Activated CD4-positive, alpha-beta T cell treated with anti-CD3 and anti-CD28 coated beads, Interleukin-2, Interleukin-6, amounts not matched to agents 100 ng/mL and 50 ng/mL, durations not matched to agents 16 hours and 8 hours (primary cell): ENCODE measurements around the gene PLXNA4.

ENCODE experiments used
- DNase-seq: peaks from one replicate; pipeline ENCODE4 v3.0.0-alpha.2; 2020

Gene PLXNA4

DNA sequence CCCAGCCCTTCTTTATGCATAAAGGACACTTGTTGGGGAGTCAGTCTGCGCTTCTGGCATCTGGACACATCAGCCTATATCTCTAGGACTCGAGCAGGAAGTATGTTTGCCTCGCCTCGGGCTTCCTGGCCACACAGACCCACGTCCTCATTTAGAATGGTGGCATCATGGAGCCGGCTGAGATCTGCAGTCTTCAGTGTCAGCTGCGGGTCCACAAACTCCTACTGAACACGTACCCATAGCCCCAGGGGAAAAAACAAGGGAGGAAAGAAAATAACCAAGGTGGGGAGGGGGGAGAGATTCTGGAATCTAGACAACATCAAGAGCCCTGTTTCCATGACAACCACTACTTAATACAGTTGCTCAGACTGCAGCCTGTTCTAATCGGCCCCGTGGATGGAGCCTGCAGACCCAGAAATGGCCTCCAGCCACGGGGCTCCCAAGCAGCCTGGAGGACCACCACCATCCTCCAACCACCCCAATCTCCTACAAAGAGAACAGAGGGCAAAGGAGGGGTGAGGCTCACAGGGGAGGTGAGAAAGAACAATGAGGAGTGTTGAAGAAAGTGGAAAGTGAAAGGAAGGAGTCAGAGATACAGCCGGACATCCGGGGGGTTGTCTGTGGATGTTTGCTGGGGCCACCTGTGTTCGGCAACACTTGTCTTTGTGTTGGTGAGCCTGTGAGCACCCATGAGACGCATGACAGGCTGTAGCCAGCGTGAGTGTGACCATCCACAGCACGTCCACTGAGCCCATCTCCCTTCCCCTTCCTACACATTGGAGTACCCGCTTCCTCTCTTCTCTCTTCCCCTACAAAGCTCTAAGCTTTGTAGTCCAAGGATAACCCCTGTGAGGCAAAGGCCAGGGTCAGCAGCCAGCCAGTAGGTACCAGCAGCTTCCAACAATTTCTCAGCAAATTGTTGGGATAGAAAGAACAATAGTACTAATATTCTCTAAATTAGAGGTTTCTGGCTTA is 141.0 kb downstream of the PLXNA4 start:
- no peak for DNase-seq

DNA sequence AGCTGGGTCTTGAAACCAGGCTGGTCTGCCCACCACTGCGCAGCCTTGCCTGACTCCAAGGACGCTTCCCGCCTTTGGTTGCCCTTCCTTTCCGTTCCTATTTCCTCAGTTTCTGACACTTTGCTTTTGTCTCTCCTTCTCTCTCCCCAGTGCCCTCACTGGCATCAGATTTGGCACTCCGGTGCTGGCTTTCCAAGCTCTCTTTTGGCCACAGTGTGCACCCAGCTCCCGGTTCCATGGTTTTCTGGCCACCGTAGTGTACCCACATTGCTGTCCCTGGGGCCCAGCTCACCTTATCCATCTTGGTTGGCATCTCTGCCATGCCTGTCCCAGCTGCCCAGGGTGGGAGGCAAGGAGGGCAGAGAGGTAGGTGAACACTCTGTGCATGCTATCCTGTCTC is 142.2 kb downstream of the PLXNA4 start:
- no peak for DNase-seq

DNA sequence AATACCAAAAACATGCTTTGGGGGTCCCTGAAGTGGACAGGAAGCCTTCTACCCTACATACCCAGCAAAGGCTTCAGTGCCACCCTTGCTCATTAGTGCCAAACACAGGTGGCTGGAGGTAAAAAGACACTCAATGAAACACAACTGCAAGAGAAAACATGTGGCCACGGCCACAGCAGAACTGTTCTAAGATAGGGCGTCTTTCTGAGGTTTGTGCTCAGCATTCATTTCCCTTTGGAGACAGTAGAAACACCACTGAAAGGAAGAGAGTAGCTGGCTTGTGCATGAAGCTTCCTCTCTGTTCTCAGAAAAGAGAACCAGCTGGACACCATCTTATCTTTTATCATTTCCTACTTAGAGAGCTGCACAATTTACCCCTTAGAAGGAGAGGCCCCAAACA is 143.0 kb downstream of the PLXNA4 start:
- DNase-seq = peak; percentile 5

DNA sequence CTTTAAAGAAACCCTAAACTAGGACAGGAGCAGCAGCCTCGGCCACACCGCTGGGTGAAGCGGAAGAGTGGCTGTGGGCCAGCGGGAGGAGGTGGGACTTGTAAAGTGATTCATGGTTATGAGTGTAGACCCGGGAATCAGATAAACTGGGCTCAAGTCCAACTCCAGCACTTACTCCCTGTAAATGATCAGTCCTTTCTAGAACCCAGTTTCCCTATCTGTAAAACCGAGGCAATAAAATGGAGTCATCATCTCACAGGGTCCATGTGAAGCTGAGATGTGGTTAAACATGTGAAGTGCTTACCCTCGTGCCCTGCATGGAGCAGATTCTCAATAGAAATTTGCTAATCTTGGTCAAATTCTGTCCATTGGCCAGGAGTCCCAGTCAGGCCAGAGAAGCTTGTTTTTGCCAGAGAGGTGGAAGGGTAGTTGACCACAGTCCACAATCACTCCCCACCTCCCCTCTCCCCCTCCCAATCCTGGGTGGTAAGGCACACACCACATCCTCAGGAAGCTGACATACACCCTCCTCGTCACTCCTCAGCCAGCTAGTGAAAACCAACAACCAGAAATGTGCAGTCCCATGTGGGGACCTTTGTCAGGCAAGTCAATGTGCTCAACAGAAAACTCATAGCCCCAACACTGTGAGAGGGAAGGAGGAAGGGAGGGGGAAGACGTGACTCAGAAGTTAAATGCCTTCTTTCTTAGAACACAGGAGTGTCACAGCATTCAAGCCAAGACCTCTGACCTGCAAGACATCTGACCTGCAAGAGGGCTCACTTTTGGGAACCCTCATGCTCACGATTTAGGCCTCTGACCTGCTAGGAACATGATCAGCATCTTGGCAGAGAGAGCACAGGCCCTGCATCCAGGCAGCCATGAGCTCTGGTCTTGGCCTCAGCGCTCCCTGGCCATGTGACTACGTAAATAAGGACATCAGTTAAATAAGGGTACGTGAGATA is 145.1 kb downstream of the PLXNA4 start:
- peak; percentile 75 for DNase-seq

DNA sequence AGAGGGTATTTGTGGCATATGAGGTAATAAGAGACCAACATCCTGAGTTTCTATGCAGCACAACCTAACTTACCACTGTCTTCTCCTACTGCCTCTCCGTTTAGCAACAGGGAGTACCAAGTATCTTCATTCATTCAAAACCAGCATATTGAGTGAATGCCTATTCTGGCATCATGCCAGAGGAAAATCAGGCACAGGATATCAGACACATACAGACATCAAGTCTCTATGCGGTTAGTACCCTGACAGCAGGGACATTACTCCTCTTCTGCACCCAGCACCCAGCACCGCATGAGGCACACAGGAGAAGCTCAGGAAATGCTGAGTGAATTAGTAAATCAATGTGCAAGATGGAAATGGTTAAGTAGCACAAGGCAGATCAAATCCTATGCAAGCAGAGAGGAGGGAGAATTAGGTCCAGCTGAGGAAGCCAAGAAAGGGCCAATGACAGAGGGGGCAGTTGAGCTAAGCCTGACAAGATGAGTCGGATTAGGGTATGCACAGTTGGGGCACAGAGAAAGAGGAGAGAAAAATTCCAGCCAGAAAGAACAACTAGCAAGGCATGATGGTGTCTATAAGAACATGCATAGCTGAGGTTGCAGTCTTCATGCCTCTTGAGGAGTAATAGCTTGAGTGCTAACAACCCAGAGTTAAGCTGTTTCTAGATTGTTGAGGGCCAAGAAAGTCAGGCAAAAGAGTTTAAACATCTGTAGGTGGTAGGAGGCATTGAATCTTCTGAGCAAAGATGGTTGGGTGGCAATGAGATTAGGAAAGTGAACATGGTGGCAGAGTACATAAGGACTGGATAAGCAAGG is 146.0 kb downstream of the PLXNA4 start:
- DNase-seq = no peak

DNA sequence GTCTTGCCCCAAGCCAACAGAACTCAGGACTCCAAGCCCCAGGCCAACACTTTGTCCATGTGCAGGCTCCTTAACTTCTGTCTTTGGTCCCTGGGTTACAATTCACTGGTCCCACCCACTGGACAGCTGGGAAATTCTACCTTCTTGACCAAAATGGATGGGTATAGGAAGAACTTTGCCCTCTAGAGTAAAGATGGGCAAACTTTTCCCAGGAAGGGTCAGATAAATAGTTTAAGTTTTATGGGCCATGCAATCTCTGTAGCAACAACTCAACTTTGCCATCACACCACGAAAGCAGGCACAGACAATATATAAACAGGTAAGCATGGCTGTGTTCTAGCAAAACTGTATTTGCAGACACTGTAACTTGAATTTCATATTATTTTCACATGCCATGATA is 147.1 kb downstream of the PLXNA4 start:
- DNase-seq = no peak

DNA sequence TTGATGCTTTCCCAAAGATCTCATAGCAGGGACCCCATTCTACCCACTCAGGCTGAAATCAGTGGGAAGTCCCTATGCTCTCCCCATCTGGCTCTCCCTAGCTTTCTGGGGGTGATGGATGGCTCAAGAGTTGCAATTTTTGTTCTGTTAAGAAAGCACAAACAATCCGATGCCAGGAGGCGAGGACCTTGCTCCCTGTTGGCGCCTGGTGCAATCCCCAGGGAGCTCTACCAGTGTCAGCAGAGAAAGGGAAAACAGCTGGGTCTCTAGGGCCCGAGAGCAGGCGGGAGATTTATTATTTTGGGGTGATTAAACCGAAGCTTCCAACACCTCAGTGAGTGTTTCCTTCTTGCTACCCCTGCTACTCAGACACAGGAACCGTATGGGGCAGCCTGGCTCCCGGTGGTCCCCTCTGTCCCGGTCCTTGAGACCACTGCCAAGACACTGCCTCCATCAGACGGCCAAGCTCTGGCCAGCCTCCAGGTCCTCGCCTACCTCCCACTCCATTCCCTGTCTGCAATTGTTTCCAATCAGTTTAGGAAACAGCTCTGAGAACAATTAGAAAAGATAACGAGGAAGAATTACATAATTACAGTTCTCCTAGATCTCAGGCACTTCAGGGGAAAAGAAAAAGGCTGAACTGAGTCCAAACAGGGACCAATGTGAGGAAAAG is 147.9 kb downstream of the PLXNA4 start:
- DNase-seq = no peak

DNA sequence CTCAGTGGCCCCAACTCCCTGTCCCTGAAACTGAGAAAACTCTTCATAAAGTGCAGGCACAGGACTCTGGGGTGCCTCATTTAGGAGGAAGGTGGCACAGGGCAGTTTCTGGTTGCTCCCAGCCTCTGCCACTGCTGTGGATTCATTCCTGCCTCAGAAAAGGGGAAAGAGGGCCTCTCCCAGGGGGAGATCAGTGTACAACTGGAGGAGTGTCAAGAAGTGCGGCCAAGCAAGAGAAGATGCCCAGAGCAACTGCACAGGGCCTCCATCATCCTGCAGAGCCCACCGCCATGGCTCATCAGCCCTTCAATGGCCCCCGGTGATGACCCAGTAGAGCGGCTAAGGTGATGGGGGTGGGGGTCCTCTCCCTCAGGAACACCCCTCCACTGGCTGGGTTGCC is 150.3 kb downstream of the PLXNA4 start:
- no peak for DNase-seq

DNA sequence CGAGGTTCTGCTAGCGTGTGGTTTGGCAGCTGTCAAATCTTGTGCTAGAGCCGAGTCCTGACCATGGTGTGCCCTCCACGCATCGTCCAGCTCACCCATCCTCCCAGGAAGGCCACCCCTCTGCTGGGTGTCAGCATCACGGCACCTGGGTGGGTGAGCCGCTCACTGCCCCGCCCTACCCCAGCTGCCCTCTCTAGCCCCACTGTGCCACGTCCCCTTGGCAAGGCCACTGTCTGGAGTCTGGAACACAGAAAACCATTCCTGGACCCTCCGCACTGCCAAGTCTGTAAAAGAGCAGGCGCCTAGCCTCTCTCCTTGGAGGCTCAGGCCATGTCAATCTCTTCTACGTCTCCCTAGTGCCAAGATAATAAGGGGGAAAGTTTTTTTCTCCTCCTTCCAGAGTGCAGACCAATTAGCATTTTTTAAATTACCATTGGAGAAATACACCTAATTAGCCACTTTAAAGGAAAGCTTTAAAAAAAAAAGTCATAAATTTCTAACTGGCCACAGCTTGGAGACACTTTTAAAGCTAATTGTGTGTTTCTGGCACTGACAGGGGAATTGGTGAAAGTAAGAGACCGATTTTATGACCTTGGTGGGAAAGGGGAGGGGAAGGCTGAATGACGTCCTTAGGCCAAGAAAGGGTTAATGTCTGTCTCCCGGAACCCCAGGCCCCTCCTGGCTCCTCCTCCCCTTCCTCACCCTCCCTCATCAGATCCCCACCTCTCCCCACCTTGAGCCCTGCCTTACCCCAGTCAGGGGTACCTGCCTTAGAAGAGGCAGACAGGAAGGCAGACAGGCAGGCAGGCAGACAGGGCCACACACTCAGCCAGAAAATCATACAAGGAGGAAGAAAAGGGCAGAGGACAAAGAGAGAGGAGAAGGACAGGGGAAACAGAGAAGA is 151.2 kb downstream of the PLXNA4 start:
- DNase-seq = no peak

DNA sequence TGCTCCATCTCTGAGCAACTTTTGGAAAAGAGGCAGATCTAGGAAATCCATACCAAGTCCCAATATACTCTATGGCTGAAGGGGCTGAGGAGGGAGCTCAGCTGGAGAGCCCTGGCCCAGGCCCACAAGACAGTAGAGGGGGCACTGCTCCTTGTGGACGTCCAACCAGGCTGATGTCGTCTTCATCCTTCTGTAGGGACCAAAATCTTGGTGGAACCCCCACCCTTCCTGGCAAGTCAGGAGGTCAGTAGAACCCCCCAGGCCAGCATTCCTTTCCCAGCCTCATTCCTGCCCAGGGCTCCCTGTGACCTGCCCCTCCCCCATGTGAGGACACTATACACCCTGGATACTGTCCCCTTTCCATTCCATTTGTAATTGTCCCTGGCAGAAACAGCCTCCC is 152.0 kb downstream of the PLXNA4 start:
- no peak for DNase-seq

DNA sequence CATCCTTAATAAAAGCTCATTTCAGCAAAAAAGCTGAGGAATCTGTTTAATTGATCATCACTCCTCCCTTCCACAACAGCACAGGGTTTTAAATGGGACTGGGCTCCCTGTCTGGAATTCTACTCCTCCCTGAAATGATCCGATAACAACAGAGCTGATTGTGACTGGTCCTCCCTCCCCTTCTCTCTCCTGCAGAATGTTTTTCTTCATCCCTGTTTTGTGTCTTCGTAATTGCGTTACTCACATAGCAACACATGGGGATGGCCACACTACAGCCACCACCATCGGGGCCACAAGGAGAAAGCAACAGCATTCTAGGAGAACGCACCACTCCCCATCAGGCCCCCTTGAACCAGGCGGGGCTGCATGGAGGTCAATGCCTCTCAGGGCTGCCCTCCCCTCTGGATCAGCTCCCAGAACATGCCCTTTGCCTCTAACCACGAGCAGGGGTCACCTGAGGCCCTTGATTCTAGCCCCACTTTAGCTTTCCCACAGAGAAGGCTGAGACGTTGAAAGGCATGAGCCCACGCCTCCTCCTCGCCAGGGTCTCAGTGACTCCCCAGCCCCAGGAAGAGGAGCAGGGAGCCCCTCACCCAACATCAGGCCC is 152.6 kb downstream of the PLXNA4 start:
- no peak for DNase-seq

DNA sequence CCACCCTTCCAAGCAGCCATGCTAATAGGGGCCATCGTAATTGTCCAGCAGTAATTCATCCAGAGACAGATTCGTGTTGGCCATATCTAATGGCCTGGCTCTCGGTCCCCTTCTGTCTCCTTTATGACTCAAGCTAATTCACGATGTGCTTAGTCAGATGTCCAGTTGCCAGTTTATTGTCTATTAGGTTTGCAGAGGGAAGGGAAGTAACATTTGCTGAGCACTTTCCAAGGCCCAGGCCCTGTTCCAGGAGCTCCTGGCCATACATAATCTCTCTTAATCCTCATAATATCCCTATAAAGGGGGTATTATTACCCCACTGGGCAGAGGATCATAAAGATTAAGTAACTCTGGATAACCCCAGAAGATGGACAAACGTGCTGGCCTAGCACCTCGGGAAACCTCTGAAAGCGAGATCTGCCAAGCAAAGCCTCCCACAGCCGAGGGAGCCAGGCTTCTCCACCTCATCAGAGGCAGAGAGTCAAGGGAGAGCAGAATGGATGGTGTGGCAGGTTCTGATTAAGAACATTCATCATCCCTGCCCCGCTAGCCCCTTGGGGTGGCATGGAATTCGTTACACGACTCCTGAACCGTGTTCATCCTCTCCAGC is 153.7 kb downstream of the PLXNA4 start:
- DNase-seq = no peak

DNA sequence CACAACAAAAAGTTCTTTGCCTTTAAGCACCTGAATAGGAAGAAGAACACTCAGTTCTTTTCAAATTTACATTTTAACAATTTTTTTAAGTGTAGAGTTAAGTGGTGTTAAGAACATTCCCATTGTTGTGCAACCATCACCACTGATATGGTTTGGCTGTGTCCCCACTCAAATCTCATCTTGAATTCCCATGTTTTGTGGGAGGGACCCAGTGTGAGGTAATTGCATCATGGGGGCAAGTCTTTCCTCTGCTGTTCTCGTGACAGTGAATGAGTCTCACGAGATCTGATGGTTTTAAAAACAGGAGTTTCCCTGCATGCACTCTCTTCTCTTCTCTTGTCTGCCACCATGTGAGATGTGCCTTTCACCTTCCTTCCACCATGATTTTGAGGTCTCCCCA is 155.7 kb downstream of the PLXNA4 start:
- no peak for DNase-seq

DNA sequence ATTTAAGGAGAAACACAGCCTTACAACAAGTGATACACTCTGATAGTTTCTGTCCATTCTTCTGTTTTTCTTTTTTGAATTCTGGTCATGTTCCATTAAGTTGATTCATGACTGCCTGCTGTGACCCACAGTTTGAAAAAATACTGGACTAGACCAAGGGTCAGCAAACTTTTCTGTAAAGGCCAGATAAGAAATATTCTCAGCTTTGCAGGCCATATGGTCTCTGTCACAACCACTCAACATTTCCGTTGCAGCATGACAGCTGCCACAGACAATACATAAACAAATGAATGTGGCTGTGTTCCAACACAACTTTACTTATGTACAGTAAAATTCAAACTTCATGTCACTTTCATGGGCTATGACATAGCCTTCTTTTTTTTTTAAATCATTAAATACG is 156.7 kb downstream of the PLXNA4 start:
- no peak for DNase-seq

DNA sequence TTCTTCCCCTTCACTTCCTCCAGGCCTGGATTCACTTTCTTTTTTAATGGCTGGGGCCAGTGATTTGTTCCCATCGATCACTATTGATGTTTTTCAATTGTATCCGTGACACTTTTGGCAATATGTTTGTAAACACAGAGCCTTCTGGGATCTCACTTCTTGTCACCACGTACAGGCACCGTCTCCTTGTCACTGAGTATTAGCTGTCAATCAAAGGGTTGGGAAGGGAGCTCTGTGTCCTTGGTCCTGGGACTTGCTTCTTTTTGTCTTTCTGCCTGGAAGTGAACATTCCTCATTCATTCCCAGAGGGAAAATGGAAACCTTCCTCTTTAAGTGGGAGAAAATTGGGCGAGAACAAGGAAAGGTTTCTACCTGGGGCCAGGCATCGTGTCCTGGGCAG is 157.4 kb downstream of the PLXNA4 start:
- DNase-seq = no peak

DNA sequence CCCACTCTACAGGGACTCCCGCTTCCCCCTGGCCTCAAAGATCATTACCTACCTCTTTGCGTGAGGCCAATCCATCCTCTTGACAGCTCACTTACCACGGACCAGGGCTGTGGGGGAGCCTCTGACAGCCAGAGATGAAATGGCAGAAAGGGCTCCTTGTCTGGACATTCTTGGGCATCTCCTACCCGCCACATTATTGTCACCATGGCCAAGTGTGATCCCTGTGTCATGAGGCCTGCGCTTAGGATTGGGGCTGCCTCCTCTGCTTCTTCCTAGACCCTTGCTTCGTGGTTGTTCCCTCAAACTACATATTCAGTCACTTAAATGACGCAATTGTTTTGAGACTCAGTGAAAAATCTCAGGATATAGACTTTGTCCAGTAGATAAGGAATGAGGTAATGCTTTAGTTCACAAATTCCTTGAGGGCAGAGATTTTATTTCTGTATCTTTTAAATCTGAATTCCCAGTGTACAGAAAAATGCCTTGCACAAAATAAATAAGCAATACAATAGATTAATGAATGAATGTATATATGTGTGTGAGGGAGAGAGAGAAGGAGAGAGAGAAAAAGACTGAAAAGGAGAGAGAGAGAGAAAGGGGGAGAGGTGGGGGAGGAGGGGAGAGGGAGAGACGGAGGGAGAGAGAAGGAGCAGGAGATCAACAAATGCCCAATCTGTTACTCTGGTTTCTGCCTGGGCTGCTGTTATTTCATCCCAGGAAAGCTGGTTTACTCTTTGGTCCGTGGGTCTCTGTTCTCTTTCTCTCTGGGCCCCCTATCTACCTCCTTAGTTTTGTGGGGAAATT is 159.0 kb downstream of the PLXNA4 start:
- no peak for DNase-seq

DNA sequence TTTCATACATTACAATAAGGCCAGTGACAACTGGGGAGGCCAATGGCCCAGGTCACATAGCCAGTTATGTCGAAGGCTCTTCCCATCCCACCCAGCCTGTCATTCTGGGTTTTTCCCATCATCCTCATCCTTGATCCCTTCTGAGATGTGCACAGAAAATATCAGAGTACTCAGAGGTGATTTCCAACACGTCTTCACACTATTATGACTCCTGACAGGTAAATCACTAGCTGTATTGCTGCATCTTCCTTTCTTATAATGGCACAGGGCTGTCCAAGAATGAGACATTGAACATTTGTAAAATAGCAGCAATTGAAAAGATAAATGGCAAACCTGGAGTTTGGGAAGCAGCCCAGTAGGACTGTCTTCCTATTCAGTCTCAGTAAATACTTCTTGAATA is 159.9 kb downstream of the PLXNA4 start:
- DNase-seq = no peak

DNA sequence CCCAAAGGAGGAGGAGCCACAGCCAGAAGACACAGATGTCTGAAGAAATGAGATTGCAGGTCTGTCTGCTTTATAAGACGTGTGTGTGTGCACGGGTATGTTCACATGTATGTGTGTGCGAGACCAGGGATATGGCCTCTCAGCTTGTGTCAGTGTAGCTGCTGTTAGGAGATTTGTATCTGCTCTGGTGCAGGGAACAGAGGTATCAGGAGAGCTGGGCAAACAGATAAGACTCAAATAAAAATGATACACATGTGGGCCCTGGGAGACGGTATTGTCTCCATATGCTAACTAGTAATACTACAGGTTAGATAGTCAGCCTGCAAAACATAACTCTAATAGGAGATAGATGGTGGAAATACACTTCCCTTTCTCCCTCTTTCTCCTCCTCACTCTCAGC is 161.0 kb downstream of the PLXNA4 start:
- DNase-seq = no peak

DNA sequence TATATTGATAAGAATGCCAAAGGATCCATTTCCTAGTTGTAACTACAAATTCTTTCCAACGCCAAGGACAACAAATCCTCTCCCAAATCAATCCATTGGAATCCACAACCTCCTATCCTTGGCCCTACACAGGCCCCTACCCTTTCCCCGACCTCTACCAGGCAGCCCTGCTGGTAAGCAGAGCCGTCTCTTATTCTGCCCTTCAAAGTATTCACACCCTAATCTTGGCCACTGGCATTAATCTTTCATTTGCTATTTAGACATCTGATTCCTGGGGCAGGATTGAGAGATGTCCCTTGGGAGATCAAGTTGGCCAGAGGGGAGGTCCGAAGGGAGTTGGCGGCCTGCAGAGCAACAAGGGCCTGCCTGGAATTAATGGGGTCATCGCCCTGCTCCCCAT is 161.4 kb downstream of the PLXNA4 start:
- DNase-seq = no peak
